ENCODE data around the gene PPP1R3E. TPM values are rescaled to one million over a fixed set of nuclear protein-coding genes. Genes with fewer than 3 reads are reported as not detected.
A peak's percentile ranks its signal among the peaks of the same experiment; 100 is the strongest.

PPP1R3E gene
- total RNA-seq, 1 donor from 2014 or later, result 24.0 TPM

DNA sequence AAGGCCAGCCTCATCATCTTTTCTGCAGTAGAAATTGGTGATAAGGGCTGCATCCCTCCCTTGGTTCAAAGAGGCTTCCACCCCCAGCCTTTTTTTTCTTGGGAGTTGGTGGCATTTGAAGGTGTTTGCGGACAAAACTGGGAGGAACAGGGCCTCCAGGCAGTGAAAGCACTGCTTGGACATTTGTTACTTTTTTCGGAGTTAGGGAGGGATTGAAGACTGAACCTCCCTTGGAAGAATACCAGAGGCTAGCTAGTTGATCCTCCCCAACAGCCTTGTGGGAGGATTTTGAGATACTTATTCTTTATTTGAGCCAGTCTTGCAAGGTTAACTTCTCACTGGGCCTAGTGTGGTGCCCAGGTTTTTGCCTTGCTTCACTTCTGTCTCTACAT lies 21.8 kb upstream of the PPP1R3E start:
- DNase-seq (ENCODE audit: low spot score) (no peak), ATAC-seq (no peak)
- intact Hi-C loops (cut with DNase I), result loop anchor here (10.0 kb wide), 2 partner anchors 140 to 240 kb away; partner anchors contain the start of genes AP1G2 and NGDN

GRCh38 chr14:23323838-23324454 lies 21.3 kb upstream of the PPP1R3E start:
- ATAC-seq, result no peak
- intact Hi-C loops (cut with DNase I), result loop anchor here (10.0 kb wide), 2 partner anchors 141 to 241 kb away; partner anchors contain the start of genes AP1G2 and NGDN

DNA sequence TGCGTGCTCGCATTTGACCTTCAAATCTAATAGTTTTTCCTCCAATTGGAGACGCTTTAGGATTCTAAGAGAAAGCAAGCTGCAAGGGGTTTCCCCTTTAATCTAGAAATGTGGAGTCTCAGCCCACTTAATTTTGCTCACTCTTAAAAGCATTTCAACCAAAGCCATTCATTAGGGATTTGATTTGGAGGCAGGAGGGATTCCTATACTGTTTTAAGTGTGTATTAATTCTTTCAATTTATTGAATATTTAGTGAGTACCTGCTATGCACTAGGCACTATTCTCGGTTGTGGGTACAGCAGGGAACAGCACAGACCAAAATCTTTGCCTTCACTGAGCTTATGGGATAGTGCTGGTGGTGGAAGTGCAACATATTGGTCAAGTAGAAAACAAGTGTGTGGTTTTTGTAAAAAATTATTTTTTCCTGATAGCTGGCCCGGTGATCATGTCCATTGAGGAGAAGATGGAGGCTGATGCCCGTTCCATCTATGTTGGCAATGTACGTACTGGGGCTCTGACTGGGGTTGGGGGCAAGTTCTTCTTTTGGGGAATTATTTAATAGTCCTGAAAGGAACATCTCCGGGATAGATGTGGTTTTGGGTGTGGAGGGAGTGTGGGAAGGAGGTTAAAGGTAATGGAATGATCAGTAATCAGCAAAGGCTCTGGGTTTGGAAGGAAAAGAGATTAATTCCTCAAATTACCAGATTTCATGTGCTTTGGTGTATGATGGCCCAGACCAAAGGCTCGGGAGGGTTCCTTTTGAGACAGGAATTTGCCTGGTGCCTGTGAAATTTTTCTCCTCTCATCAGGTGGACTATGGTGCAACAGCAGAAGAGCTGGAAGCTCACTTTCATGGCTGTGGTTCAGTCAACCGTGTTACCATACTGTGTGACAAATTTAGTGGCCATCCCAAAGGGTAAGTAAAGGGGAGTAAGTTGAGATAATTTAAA lies 20.2 kb upstream of the PPP1R3E start:
- intact Hi-C loops (cut with DNase I), result loop anchor here (10.0 kb wide), 2 partner anchors 142 to 242 kb away; partner anchors contain the start of genes AP1G2 and NGDN
- ATAC-seq (no peak), DNase-seq (ENCODE audit: low spot score) (no peak)

More at GRCh38 chr14:23323838-23324454, 21.3 kb upstream of the PPP1R3E start:
- DNase-seq (ENCODE audit: low spot score), result no peak

GRCh38 chr14:23321572-23322547 lies 19.2 kb upstream of the PPP1R3E start:
- peak; percentile 82 for DNase-seq (ENCODE audit: low spot score)
- intact Hi-C loops (cut with DNase I), result loop anchor here (10.0 kb wide), 2 partner anchors 143 to 243 kb away; partner anchors contain the start of genes AP1G2 and NGDN
- ATAC-seq, result no peak

DNA sequence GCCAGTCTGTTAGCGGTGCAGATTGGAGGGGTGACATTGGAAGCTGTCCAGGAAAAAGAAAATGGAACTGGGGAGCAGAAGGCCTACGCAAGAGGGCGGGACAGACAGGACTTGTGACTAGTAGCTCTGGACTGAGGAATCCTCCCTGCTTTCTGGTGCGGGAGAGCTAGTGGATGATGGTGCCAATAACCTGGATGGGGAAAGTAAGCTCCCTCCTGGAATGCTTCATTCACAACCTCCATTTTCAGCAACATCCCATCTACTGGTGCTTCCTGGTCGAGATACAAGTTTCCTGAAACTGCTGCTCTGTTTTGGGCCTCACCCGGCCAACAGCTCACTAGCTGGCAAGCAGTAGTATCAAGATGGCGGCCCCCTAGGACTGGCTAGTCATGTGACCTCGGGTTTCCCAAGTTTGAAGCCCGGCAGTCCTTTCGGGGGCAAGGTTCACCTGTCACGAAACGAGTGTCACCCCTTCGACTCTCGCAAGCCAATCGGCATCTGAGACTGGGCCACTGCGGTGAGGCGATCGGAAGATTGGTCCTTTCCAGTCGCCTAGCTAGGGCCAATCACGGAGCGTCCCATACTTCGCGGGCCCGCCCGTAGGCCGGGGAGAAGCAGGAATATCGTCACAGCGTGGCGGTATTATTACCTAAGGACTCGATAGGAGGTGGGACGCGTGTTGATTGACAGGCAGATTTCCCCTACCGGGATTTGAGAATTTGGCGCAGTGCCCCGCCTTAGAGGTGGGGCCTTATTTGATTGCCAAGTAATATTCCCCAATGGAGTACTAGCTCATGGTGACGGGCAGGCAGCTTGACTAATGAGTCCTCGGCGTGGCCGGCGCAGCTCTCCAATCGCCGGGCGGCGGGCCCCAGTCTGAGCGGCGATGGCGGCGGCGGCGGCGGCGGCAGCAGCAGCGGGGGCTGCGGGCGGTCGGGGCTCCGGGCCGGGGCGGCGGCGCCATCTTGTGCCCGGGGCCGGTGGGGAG lies 18.2 kb upstream of the PPP1R3E start, which contains the start of gene PABPN1:
TSS of gene PABPN1 (plus strand) at position 874 of the 988 bp plus-strand sequence. CDS start at position 887, 13 bp downstream.
- intact Hi-C loops (cut with DNase I), result loop anchor here (10.0 kb wide), 2 partner anchors 144 to 244 kb away; partner anchors contain the start of genes AP1G2 and NGDN
- DNase-seq (ENCODE audit: low spot score) (peak; percentile 99), ATAC-seq (peak; percentile 98)

GRCh38 chr14:23319746-23320583 lies 17.3 kb upstream of the PPP1R3E start:
- intact Hi-C loops (cut with DNase I), result loop anchor here (10.0 kb wide), 2 partner anchors 145 to 245 kb away; partner anchors contain the start of genes AP1G2 and NGDN
- ATAC-seq (no peak), DNase-seq (ENCODE audit: low spot score) (no peak)

DNA sequence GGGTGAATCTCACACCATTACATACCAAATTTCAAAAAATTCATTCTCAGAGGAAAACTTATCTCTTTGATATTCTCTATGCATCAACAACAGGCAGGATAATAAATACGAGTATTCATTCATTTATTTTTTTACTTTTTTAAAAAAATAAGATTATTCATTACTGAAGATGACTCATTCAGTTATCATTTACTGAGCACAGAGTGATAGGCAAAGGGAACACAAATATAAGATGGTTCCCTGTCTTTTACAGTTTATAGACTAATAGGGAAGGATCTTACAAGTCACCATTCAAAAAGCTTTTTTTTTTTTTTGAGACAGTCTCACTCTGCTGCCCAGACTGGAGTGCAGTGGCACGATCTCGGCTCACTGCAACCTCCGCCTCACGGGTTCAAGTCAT lies 13.6 kb upstream of the PPP1R3E start:
- ATAC-seq (no peak), DNase-seq (ENCODE audit: low spot score) (no peak)
- intact Hi-C loops (cut with DNase I), result no loop called here

GRCh38 chr14:23310546-23310945 lies 7.9 kb upstream of the PPP1R3E start:
- ATAC-seq (no peak), DNase-seq (ENCODE audit: low spot score) (no peak)
- intact Hi-C loops (cut with DNase I), result no loop called here

DNA sequence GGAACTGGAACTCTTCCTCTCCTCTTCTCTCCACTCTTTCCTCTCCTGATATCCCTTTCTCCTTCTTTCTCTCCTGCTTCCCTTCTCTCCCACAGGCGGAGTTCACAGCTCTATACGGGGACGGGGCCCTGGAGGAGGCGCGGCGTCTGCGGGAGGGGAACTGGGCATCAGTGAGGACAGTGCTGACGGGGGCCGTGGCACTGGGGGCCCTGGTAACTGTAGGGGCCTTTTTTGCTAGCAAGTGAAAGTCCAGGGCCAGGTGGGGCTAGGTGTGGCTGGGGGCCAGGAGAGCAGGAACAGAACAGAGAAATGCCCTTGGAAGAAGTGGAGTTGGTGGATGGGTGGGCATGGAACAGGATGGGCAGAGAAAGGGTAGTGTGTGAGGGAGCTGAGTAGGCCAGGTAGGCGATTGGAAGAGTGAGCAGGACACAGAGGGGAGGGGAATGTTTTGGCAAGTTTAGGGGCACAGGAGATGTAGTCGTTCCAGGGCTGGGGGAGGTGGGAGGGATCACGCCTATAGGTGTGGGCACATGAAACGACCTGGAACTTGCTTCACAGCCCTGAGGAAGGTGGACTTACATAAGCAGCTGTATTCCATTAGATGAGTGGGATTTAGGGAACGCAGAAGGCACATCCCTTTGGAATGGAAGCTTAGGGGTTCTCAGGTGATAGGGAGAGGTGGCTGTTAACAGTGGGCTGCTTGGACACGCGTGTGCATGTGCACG lies 6.2 kb upstream of the PPP1R3E start:
- ATAC-seq (no peak), DNase-seq (ENCODE audit: low spot score) (peak; percentile 51)
- intact Hi-C loops (cut with DNase I), result no loop called here

- ATAC-seq, result no peak
- intact Hi-C loops (cut with DNase I), result no loop called here
- DNase-seq (ENCODE audit: low spot score), result peak; percentile 55
Observed at GRCh38 chr14:23307687-23308644, 5.3 kb upstream of the PPP1R3E start.

GRCh38 chr14:23307146-23307530 lies 4.5 kb upstream of the PPP1R3E start:
- ATAC-seq (no peak), DNase-seq (ENCODE audit: low spot score) (no peak)
- intact Hi-C loops (cut with DNase I), result no loop called here

- DNase-seq (ENCODE audit: low spot score) (peak; percentile 95), ATAC-seq (peak; percentile 91)
- intact Hi-C loops (cut with DNase I), result no loop called here
Observed at GRCh38 chr14:23306412-23307145, 3.9 kb upstream of the PPP1R3E start, which contains the start of gene BCL2L2. TSS of gene BCL2L2 (plus strand) at chr14:23306833. CDS start at chr14:23307768, 935 bp downstream.

DNA sequence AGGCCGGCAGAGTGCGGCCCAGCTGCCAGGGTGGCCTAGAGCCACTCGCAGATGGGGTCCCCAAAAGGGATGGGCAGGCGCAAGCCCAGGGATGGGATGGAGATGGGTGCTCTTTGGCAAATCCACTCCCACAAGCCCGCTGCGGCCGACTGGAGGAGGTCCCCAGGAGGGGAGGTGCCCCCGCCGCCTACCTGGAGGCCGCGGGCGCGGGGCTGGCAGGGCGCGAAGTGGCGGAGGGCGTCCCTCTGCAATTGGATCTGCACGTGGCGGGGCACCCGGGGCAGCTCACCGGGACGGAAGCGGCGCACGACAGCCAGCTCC lies 730 bp downstream of the PPP1R3E start:
- ATAC-seq, result no peak
- DNase-seq (ENCODE audit: low spot score), result no peak
- intact Hi-C loops (cut with DNase I), result no loop called here

- ATAC-seq, result peak; percentile 90
- DNase-seq (ENCODE audit: low spot score), result peak; percentile 98
- intact Hi-C loops (cut with DNase I), result no loop called here
Observed at GRCh38 chr14:23301288-23301968, 1.2 kb downstream of the PPP1R3E start.
